ENCODE data around the gene DNAH9.

The DNAH9 gene

GRCh38 chr17:11598274-11599221 is at the start of gene DNAH9:
TSS of gene DNAH9 (plus strand) at chr17:11598470. CDS start at chr17:11598499, 29 bp downstream.
- no peak within 1 kb of the TSS for H3K27ac ChIP-seq
- DNase-seq (ENCODE audit: low read depth, low spot score): peak; percentile 55

- DNase-seq (ENCODE audit: low read depth, low spot score): no peak
- no peak overlapping the region for H3K27ac ChIP-seq
These were observed 47.8 kb upstream of the DNAH9 start for GRCh38 chr17:11550431-11550830.

- DNase-seq (ENCODE audit: low read depth, low spot score): no peak
- no peak overlapping the region for H3K27ac ChIP-seq
These were observed 46.8 kb upstream of the DNAH9 start for GRCh38 chr17:11551442-11551841.

GRCh38 chr17:11553135-11553534 is 45.1 kb upstream of the DNAH9 start:
- no peak for DNase-seq (ENCODE audit: low read depth, low spot score)
- H3K27ac ChIP-seq: no peak overlapping the region

- no peak overlapping the region for H3K27ac ChIP-seq
- no peak for DNase-seq (ENCODE audit: low read depth, low spot score)
These were observed 44.2 kb upstream of the DNAH9 start for GRCh38 chr17:11554042-11554441.

- no peak for DNase-seq (ENCODE audit: low read depth, low spot score)
- H3K27ac ChIP-seq: no peak overlapping the region
These were observed 43.7 kb upstream of the DNAH9 start for GRCh38 chr17:11554542-11554941.

GRCh38 chr17:11555530-11555929 is 42.7 kb upstream of the DNAH9 start:
- H3K27ac ChIP-seq: no peak overlapping the region
- DNase-seq (ENCODE audit: low read depth, low spot score): no peak

GRCh38 chr17:11557727-11558452 is 40.4 kb upstream of the DNAH9 start:
- DNase-seq (ENCODE audit: low read depth, low spot score): no peak
- H3K27ac ChIP-seq: no peak overlapping the region

- DNase-seq (ENCODE audit: low read depth, low spot score): no peak
- no peak overlapping the region for H3K27ac ChIP-seq
These were observed 39.5 kb upstream of the DNAH9 start for GRCh38 chr17:11558681-11559234.

GRCh38 chr17:11559601-11560000 is 38.7 kb upstream of the DNAH9 start:
- no peak overlapping the region for H3K27ac ChIP-seq
- DNase-seq (ENCODE audit: low read depth, low spot score): no peak

- no peak overlapping the region for H3K27ac ChIP-seq
- DNase-seq (ENCODE audit: low read depth, low spot score): no peak
These were observed 37.0 kb upstream of the DNAH9 start for GRCh38 chr17:11561281-11561680.

- DNase-seq (ENCODE audit: low read depth, low spot score): no peak
- H3K27ac ChIP-seq: no peak overlapping the region
These were observed 36.6 kb upstream of the DNAH9 start for GRCh38 chr17:11561702-11562101.

GRCh38 chr17:11564589-11565380 is 33.5 kb upstream of the DNAH9 start:
- no peak overlapping the region for H3K27ac ChIP-seq
- no peak for DNase-seq (ENCODE audit: low read depth, low spot score)

GRCh38 chr17:11565591-11565990 is 32.7 kb upstream of the DNAH9 start:
- DNase-seq (ENCODE audit: low read depth, low spot score): no peak
- H3K27ac ChIP-seq: no peak overlapping the region

GRCh38 chr17:11578998-11579397 is 19.3 kb upstream of the DNAH9 start:
- H3K27ac ChIP-seq: no peak overlapping the region
- no peak for DNase-seq (ENCODE audit: low read depth, low spot score)

GRCh38 chr17:11580677-11581076 is 17.6 kb upstream of the DNAH9 start:
- no peak overlapping the region for H3K27ac ChIP-seq
- no peak for DNase-seq (ENCODE audit: low read depth, low spot score)

- DNase-seq (ENCODE audit: low read depth, low spot score): no peak
These were observed 16.1 kb upstream of the DNAH9 start for GRCh38 chr17:11582217-11582616.

GRCh38 chr17:11583306-11583992 is 14.8 kb upstream of the DNAH9 start:
- no peak overlapping the region for H3K27ac ChIP-seq
- DNase-seq (ENCODE audit: low read depth, low spot score): no peak

More at GRCh38 chr17:11582217-11582616, 16.1 kb upstream of the DNAH9 start:
- H3K27ac ChIP-seq: no peak overlapping the region

- no peak for DNase-seq (ENCODE audit: low read depth, low spot score)
- H3K27ac ChIP-seq: no peak overlapping the region
These were observed 8.6 kb upstream of the DNAH9 start for GRCh38 chr17:11589716-11590115.

- no peak for DNase-seq (ENCODE audit: low read depth, low spot score)
These were observed 3.4 kb downstream of the DNAH9 start for GRCh38 chr17:11601661-11602060.

More at GRCh38 chr17:11601661-11602060, 3.4 kb downstream of the DNAH9 start:
- no peak overlapping the region for H3K27ac ChIP-seq

Measured in epithelial cell of prostate (primary cell).